ENCODE measurements around the gene ABCC8. TPM values are rescaled to one million over a fixed set of nuclear protein-coding genes. Genes with fewer than 3 reads are reported as not detected.

The ABCC8 gene
- total RNA-seq, 4 donors from 2014 or later = 0.23 to 1.9 (median 0.62) TPM; not detected in 1

DNA sequence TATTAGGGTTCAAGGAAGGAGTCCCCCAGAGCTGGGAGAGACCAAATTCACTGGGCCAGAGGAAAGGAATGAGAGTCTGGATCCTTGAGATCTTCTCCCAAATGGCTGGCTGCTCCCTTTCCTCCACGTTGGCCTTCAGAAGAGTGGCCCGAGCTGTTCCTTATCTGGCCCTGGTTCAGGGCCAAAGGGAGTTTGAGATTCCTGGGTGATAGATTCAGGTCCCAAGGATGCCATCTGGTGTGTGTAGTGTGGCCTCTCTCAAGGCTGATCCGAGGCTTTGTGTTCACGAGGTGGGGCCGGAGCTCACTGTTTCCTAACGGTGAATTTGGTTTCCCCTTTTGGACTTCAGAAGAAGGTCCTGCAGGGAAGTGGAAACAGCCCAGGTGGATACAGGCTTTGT is 17.4 kb upstream of the ABCC8 start:
- Histone ChIP-seq H3K4me3 (no peak overlapping the region), H3K36me3 (no peaks in the 10 kb centered on the region), H3K9me3 (no peaks in the 10 kb centered on the region), H3K27ac (no peak overlapping the region), H3K4me1 (no peaks in the 10 kb centered on the region), H3K27me3 (peaks cover 36% of the 10 kb centered on the region)
- no peak for ATAC-seq
- no peak for TF ChIP-seq POLR2A (IDR thresholded peaks at IDR 0.05)
- no peak for TF ChIP-seq POLR2AphosphoS5 (IDR thresholded peaks at IDR 0.05)
- TF ChIP-seq EP300 (IDR thresholded peaks at IDR 0.05) = no peak
- TF ChIP-seq, protein P1, sequence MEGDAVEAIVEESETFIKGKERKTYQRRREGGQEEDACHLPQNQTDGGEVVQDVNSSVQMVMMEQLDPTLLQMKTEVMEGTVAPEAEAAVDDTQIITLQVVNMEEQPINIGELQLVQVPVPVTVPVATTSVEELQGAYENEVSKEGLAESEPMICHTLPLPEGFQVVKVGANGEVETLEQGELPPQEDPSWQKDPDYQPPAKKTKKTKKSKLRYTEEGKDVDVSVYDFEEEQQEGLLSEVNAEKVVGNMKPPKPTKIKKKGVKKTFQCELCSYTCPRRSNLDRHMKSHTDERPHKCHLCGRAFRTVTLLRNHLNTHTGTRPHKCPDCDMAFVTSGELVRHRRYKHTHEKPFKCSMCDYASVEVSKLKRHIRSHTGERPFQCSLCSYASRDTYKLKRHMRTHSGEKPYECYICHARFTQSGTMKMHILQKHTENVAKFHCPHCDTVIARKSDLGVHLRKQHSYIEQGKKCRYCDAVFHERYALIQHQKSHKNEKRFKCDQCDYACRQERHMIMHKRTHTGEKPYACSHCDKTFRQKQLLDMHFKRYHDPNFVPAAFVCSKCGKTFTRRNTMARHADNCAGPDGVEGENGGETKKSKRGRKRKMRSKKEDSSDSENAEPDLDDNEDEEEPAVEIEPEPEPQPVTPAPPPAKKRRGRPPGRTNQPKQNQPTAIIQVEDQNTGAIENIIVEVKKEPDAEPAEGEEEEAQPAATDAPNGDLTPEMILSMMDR (IDR thresholded peaks at IDR 0.05) = no peak
- WGBS, 2 donors (ENCODE audit: low coverage in 1 of 2) = 42 to 83% methylated on average over 1 to 2 of the region's 6 CpGs

DNA sequence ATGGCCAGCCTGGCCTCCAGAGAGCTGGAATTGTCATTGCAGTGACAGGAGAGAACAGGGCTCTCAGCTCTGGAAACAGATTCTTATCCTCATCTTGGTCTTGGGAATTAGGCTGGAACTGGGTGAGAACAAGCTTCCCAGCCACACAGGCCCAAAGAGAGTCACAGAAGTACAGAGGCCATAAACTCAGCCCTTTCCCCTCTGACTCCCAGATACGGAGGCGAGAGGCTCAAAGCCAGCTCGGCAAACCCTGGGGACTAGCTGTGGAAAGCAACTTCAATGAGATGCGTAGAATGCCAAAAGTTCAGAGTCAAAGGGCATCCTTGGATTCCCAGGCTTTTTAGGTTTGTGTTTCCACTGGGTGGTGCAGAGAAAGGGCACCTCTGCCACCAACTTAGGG is 14.3 kb upstream of the ABCC8 start:
- no peaks in the 10 kb centered on the region for H3K9me3 ChIP-seq
- no peak overlapping the region for H3K27ac ChIP-seq
- H3K4me1 ChIP-seq = no peaks in the 10 kb centered on the region
- no peak overlapping the region for H3K4me3 ChIP-seq
- H3K36me3 ChIP-seq = no peaks in the 10 kb centered on the region
- ATAC-seq = no peak
- 70 to 100% methylated on average over 1 to 2 of the region's 4 CpGs for WGBS, 2 donors (ENCODE audit: low coverage in 1 of 2)
- no peak for TF ChIP-seq EP300 (IDR thresholded peaks at IDR 0.05)
- no peak for TF ChIP-seq POLR2AphosphoS5 (IDR thresholded peaks at IDR 0.05)
- no peak for TF ChIP-seq POLR2A (IDR thresholded peaks at IDR 0.05)
- TF ChIP-seq, protein P1 (IDR thresholded peaks at IDR 0.05) = no peak
- peaks cover 44% of the 10 kb centered on the region for H3K27me3 ChIP-seq

DNA sequence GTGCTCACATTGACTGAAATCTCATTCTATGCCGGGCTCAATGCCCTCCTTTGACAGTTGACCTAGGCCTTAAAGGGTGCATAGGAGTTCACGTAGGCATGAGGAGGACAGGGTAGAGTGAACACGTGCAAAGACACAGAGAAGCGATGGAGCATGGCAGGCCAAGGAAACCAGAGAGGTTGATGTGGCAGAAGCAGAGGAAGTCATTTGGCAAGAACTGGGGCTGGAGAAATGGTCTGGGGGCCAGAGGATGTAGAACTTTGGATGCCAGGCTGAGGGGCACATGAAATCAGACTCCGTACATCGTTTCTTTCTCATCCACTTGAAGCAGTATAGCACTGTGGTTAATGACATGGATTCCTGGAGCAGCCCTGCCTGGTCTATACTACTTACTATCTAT is 13.6 kb upstream of the ABCC8 start:
- WGBS, 2 donors (ENCODE audit: low coverage in 1 of 2) = 85 to 90% methylated on average over 2 to 6 of the region's 6 CpGs
- H3K36me3 ChIP-seq = no peaks in the 10 kb centered on the region
- no peak for ATAC-seq
- H3K27me3 ChIP-seq = peaks cover 44% of the 10 kb centered on the region
- H3K9me3 ChIP-seq = no peaks in the 10 kb centered on the region
- TF ChIP-seq POLR2AphosphoS5 (IDR thresholded peaks at IDR 0.05) (no peak), POLR2A (IDR thresholded peaks at IDR 0.05) (no peak), EP300 (IDR thresholded peaks at IDR 0.05) (no peak)
- TF ChIP-seq, protein P1 (IDR thresholded peaks at IDR 0.05) = no peak
- no peaks in the 10 kb centered on the region for H3K4me1 ChIP-seq
- no peak overlapping the region for H3K4me3 ChIP-seq
- no peak overlapping the region for H3K27ac ChIP-seq

DNA sequence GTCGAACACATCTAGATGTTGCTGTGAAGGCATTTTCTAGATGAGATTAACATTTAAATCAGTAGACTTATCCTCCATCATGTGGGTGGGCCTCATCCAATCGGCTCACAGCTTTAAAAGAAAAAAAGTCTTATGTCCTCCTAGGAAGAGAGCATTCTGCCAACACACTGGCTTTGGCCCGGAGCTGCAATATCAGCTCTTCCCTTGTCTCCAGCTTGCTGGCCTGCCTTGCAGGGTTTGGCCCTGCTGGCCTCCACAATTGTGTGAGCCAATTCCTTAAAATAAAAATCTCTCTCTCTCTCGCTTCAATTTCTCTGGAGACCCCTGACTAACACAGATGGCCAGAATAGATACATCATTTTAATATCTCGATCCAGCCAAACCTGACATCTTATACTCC is 13.1 kb upstream of the ABCC8 start:
- 57 to 65% methylated on average over 3 to 4 of the region's 5 CpGs for WGBS, 2 donors (ENCODE audit: low coverage in 1 of 2)
- H3K4me1 ChIP-seq = no peaks in the 10 kb centered on the region
- no peaks in the 10 kb centered on the region for H3K9me3 ChIP-seq
- H3K27ac ChIP-seq = no peak overlapping the region
- TF ChIP-seq, protein P1 (IDR thresholded peaks at IDR 0.05) = no peak
- TF ChIP-seq POLR2AphosphoS5 (IDR thresholded peaks at IDR 0.05) (no peak), EP300 (IDR thresholded peaks at IDR 0.05) (no peak), POLR2A (IDR thresholded peaks at IDR 0.05) (no peak)
- ATAC-seq = no peak
- H3K4me3 ChIP-seq = no peak overlapping the region
- peaks cover 43% of the 10 kb centered on the region for H3K27me3 ChIP-seq
- no peaks in the 10 kb centered on the region for H3K36me3 ChIP-seq

DNA sequence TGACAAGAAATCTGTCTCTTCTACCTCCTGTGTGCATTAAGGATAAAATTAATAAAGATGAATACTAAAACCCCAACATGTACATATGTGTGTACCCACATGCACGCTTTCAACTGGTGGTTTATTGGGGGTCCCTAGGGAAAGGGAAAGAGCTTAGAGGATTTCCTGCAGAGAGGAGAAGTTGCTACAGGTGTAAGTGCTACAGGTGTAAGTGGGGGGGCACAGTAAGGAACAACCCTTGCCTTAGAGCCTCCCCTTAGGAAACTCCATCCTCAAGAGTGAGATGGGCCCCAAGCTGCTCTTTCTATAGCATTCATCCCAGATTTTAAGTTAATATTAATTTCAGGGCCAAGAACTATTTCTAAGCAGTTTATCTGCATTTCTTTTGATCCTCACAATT is 11.9 kb upstream of the ABCC8 start:
- TF ChIP-seq EP300 (IDR thresholded peaks at IDR 0.05) (no peak), POLR2AphosphoS5 (IDR thresholded peaks at IDR 0.05) (no peak), POLR2A (IDR thresholded peaks at IDR 0.05) (no peak)
- TF ChIP-seq, protein P1 (IDR thresholded peaks at IDR 0.05) = no peak
- Histone ChIP-seq H3K4me1 (no peaks in the 10 kb centered on the region), H3K9me3 (no peaks in the 10 kb centered on the region), H3K4me3 (no peak overlapping the region), H3K36me3 (no peaks in the 10 kb centered on the region), H3K27me3 (peaks cover 37% of the 10 kb centered on the region), H3K27ac (no peak overlapping the region)
- no peak for ATAC-seq
- WGBS, 2 donors (ENCODE audit: low coverage in 1 of 2) = 86 to 100% methylated on average over 1 of the region's 1 CpG
